ENCODE measurements around the gene ARL3.
"Not testable (repeated sequence)": the region's sequence is repeated elsewhere in the genome, so short reads cannot be mapped to it uniquely, and the experiment has no call there.

ARL3 gene

DNA sequence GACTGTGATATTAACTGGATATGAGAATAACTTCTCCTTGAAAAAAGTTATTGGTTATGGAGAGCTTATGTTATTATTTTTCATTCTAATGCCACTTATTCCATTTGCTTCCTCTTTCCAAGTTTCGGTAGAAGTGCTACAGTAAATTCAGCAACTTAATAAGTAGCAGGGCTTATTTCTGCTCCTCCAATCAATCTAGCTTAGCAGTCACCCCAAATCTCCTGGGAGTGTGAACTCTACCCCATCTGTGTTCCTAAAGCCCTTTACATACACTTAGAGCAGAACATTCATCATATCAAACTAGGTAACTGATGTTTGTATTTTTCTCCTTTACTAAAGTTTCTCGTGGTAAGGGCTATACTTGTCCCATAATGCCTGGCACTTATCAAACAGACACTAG, 8.7 kb downstream of the ARL3 start:
- in situ Hi-C loops (cut with MboI; ENCODE audit: low sequenced_read_pairs), result no loop called here

GRCh38 chr10:102704915-102705314, 9.3 kb downstream of the ARL3 start:
- in situ Hi-C loops (cut with MboI; ENCODE audit: low sequenced_read_pairs), result no loop called here

- in situ Hi-C loops (cut with MboI; ENCODE audit: low sequenced_read_pairs), result no loop called here
These were observed 11.5 kb downstream of the ARL3 start for GRCh38 chr10:102702742-102703141.

DNA sequence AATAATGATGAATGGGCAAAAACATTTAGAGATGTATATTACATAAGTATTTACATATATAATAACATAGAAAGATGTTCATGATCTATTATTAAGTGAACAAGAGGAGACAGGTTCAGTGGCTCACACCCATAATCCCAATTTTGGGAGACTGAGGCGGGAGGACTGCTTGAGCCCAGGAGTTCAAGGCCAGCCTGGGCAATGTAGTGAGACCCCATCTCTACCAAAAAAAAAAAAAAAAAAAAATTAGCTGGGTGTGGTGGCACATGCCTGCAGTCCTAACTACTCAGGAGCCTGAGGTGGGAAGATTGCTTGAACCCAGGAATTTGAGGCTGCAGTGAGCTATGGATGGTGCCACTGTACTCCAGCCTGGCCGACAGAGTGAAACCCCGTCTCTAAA, 12.4 kb downstream of the ARL3 start:
- in situ Hi-C loops (cut with MboI; ENCODE audit: low sequenced_read_pairs), result no loop called here

DNA sequence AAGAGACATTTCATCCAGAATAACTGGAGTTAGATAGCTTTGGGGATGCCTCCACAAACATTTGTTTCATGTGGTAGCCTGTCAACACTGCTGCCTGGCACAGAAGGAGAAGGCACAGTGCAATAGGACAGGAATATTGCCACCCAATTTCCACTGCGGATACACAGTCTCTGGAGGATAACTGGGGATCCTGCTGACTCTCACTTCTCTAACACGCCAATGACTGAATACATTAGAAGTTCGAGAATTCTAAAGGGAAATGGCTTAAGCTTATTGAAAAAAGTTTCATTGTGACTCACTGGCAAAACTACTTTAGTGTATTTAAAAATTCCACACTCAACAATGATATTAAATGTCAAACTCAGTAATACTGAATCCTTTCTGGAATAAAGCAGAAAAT, 12.9 kb downstream of the ARL3 start:
- in situ Hi-C loops (cut with MboI; ENCODE audit: low sequenced_read_pairs), result no loop called here

GRCh38 chr10:102698894-102699293, 15.3 kb downstream of the ARL3 start:
- in situ Hi-C loops (cut with MboI; ENCODE audit: low sequenced_read_pairs), result no loop called here

GRCh38 chr10:102696736-102697135, 17.5 kb downstream of the ARL3 start:
- in situ Hi-C loops (cut with MboI; ENCODE audit: low sequenced_read_pairs), result no loop called here

- in situ Hi-C loops (cut with MboI; ENCODE audit: low sequenced_read_pairs), result not testable (repeated sequence)
These were observed 18.8 kb downstream of the ARL3 start for GRCh38 chr10:102695401-102695800.

GRCh38 chr10:102691285-102692066, 22.7 kb downstream of the ARL3 start:
- in situ Hi-C loops (cut with MboI; ENCODE audit: low sequenced_read_pairs), result no loop called here

- in situ Hi-C loops (cut with MboI; ENCODE audit: low sequenced_read_pairs), result no loop called here
These were observed 30.5 kb downstream of the ARL3 start for GRCh38 chr10:102683736-102684135.

DNA sequence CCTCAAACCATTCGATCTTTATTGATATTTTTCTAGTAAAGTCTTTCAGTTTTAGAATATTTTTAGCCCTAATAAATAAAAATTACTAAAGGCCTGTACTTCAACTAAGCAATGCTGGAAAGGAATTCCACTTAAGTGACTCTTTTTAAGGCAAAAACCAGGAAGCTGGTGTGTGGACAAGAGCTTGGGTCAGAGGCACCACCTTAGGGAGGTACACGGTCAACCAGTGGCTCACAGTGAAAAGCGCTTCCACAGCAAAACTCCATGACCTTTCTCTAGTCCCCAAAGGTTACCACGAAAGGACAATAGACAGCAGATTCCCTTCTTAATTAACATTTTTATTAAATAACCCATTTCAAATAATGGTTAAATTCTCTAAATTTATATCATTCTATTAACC, 31.2 kb downstream of the ARL3 start:
- in situ Hi-C loops (cut with MboI; ENCODE audit: low sequenced_read_pairs), result no loop called here

GRCh38 chr10:102682416-102682815, 31.8 kb downstream of the ARL3 start:
- in situ Hi-C loops (cut with MboI; ENCODE audit: low sequenced_read_pairs), result no loop called here

- in situ Hi-C loops (cut with MboI; ENCODE audit: low sequenced_read_pairs), result no loop called here
These were observed 32.5 kb downstream of the ARL3 start for GRCh38 chr10:102681696-102682095.

DNA sequence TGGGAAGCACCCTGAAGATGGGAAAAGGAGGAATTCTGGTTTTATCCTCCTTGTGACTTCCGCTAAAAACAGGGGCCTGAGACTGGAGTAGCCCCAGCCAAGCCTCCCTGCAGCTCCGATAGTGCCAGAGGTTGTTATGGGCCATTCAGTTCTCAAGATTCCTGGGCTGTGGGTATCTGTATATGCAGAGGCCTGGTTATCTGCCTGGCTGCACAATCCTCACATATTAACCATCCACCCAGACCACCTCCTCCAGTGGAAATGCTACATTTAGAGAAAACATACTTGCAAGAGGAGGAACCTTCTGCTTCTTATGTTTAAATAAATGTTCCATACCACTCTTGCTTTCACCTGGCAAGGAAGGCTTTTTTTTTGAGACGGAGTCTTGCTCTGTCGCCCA, 34.6 kb downstream of the ARL3 start:
- in situ Hi-C loops (cut with MboI; ENCODE audit: low sequenced_read_pairs), result no loop called here

DNA sequence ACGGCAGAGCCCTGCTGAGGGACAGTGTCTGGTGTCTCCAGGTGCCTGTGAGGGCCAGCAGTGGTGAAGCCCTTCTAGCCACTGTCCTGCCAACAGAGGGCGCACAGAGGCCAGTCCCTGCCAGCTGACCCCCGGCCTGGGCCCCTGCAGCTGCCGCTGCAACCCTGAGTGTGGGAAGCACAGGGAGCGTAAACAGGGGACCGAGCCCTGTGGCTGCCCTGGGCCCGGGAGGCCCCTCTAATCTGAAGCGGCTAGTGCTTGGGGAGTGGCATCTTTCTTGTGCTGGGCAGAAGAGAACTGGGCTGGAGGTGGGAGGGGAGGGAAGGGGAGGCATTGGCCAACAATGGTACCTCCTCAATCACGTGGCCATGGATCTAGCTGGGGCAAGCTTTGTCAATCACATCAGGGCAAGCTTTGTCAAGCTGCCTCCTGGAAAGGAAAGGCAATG, 35.3 kb downstream of the ARL3 start:
- in situ Hi-C loops (cut with MboI; ENCODE audit: low sequenced_read_pairs), result no loop called here

DNA sequence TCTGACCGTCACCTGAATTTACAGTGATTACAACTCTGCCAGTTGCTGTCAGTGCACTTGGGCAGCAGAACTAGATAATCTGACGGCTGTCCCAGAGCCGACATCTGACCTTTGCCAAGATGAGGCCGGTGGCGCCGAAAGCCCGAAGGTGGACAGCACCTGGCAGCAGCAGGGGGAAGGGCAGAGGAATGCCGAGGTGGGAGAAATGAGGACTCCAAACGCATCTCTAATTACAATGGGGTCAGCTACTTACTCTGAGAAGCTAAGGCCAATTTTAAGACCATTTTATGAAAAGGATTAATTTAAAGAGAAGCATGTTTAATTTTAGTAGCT, 36.2 kb downstream of the ARL3 start:
- in situ Hi-C loops (cut with MboI; ENCODE audit: low sequenced_read_pairs), result no loop called here

DNA sequence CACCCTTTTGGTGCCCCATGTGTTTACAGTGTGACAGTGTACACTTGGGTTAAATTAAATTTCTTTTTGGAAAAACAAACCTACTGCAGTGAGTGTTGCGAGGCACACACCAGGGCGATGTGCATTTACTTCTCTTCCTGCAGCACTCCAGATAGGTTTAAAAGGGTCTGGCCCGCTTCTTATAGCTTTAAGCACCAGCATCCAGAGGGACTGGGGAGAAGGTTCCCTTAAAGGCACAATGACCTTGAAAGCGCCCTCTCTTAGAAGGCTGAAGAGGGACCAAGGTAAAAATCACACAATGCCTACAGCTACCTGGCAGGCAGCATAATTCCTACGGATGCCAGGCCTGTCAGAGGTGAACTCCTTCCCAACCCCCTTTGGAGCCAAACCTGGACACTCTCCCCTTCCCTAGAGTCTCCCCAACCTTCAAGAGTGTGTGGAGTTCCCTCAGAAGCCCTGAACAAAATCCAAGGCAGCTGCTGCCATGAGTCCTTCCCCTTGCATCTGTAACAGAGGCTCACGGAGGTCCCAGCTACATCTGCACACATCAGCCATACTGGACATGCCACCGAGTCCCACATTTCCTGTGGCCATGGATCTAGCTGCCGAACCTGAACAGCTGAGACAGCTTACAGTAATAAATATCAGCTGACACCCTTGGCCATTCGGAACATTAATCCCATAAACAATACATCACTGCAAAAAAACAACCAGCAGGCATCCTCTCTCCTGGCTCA, 36.7 kb downstream of the ARL3 start:
- in situ Hi-C loops (cut with MboI; ENCODE audit: low sequenced_read_pairs), result no loop called here

- in situ Hi-C loops (cut with MboI; ENCODE audit: low sequenced_read_pairs), result no loop called here
These were observed 37.5 kb downstream of the ARL3 start for GRCh38 chr10:102676534-102677315.

DNA sequence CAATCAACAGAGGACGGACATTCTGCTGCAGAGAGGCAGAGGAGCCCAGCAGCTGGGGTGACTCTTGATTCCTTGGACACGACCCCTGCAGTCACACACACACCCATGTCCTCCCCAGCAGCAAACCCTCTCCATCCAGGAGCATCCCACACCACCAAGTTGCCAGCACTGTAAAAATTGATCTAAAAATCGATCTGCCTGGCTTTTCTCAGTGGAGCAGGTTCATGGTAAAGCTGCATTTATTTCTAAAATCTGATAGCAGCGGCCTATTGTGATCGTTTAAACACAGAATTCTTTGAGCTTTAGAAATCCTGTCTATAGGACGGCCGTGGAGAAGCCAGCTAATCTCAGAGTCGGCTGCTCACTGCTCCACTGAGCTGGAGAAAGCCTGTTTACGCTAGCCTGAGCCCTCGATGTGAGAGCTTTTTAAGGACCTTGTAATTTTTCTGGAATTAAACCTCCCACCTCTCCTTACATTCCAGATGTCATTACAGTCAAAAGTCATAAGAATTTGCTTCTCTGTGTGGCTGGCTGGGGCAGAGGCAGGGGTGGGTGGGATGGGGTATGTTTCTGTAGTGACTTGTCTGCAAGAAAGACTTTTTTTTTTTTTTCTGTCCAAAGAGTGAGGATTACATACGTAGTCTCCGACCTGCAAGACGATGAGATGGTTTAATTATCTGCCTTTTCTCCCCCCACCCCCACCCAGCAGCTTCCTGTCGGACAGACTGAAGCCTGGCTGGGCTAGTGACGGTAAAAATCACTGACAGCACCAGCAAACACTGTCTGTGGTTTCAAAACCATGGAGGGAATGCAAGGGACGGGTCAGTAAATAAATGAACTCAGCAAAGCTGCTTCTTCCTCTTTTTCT, 38.3 kb downstream of the ARL3 start:
- in situ Hi-C loops (cut with MboI; ENCODE audit: low sequenced_read_pairs), result no loop called here

GRCh38 chr10:102675011-102675665, 39.1 kb downstream of the ARL3 start:
- in situ Hi-C loops (cut with MboI; ENCODE audit: low sequenced_read_pairs), result no loop called here
